Activated CD4-positive, alpha-beta T cell treated with anti-CD3 and anti-CD28 coated beads, Interleukin-2, amount 50 U/mL, for 16 hours (primary cell): Measurements from ENCODE around the gene ELMOD3.
"Not testable (repeated sequence)": the region's sequence is repeated elsewhere in the genome, so short reads cannot be mapped to it uniquely, and the experiment has no call there.

Experiments
- DNase-seq: peaks from one replicate; pipeline ENCODE4 v3.0.0-alpha.2; 2020

The ELMOD3 gene

GRCh38 chr2:85329701-85330100 is 24.9 kb upstream of the ELMOD3 start:
- not testable (repeated sequence) for DNase-seq

GRCh38 chr2:85330839-85331636 is 23.5 kb upstream of the ELMOD3 start:
- DNase-seq = peak; percentile 71

DNA sequence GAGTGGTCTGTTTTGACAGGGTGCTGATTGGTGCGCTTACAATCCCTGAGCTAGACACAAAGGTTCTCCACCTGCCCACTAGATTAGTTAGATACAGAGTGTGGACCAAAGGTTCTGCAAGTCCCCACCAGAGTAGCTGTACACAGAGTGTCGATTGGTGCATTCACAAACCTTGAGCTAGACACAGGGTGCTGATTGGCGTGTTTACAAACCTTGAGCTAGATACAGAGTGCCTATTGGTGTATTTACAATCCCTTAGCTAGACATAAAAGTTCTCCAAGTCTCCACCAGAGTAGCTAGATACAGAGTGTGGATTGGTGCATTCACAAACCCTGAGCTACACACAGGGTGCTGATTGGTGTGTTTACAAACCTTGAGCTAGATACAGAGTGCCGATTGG is 20.7 kb upstream of the ELMOD3 start:
- not testable (repeated sequence) for DNase-seq

DNA sequence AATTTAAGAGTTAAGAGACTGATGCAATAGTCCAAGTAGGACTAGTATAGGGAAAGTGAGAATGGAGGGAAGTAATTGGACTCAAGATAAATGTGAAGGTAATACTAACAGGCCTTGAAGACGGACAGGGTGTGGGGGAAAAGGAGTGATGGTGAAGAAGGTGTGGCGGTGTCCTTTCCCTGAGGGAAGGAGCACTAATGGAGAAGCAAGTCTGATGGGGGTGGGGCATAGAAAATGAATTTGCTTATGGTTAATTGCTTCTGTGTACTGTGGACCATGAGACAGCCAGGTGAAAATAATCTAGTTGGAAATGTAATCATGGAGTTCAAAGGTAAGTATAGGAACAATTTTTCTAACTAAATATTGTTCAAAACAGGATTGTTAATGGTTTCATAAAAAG is 19.6 kb upstream of the ELMOD3 start:
- no peak for DNase-seq

DNA sequence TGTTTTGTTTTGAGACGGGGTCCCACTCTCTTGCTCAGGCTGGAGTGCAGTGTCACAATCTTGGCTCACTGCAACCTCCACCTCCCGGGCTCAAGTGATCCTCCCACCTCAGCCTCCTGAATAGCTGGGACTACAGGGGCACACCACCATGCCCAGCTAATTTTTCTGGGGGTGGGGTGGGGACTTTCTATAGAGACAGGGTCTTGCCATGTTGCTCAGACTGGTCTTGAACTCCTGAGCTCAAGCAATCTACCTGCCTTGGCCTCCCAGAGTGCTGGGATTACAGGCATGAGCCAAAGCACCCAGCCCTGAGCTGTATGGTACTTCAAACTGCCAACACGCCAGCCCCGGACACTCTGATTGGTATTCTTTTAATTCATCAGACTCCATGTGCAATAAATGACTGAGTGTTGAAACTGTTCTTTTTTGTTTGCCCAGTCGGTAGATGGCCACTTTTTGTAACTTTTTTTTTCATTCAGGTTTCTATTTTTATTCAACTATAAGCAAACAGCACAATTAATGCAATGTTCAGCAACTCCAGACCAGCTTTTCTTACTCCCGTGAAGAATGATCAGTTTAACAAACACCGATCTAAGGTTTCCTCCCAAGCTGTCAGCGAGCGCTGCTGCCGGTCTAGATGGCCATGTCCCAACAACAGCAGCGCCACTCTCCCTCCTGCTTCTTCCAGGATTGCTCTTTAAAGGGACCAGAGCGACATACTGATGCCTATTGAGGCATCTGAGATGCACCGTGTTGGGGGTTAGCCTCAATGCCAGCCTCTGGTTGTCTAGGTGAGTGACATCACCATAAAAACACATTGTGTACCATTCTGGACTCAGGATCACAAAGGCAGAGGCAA is 14.3 kb upstream of the ELMOD3 start:
- DNase-seq = no peak

- DNase-seq = no peak
These were observed 13.1 kb upstream of the ELMOD3 start for GRCh38 chr2:85341269-85342029.

DNA sequence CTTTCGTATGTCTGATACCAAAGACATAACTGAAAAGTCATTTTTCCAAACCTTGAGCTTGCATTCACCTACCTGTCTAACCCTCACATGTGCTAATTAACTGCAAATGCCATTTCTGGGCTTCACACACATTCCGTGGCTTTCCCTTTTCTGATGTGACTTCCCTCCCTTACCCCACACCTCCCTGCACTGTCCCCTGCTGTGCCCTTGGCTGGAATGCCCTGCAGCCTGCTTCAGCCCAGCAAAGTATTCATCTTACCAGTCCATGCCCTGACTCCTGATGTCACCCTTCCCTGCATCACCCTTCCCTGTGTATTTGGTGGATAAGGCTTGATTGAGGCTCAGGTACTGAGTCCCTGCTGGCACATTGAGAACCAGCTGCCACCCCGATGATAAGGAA is 12.4 kb upstream of the ELMOD3 start:
- DNase-seq = no peak

- not testable (repeated sequence) for DNase-seq
These were observed 11.2 kb upstream of the ELMOD3 start for GRCh38 chr2:85343207-85343895.

GRCh38 chr2:85344356-85344954 is 10.1 kb upstream of the ELMOD3 start:
- no peak for DNase-seq

GRCh38 chr2:85347599-85347998 is 7.0 kb upstream of the ELMOD3 start:
- DNase-seq = no peak

- DNase-seq = peak; percentile 13
These were observed 688 bp upstream of the ELMOD3 start for GRCh38 chr2:85353876-85354285.

DNA sequence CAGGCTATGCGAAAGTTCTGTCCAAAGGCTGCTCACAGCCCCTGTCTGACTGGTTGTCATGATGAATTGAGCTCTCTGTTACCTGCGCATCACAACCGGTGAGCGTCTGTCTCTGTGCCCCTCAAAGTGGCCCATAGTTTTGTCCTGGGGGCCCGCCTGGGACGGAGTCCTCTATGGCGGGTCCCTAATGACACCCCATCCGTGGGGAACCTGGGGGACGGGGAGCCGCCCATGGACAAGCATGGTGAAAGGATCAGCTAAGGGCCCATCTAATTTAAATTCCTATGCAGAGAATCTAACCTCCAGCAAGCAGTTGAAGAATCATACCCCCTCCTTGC is 473 bp downstream of the ELMOD3 start:
- no peak for DNase-seq

DNA sequence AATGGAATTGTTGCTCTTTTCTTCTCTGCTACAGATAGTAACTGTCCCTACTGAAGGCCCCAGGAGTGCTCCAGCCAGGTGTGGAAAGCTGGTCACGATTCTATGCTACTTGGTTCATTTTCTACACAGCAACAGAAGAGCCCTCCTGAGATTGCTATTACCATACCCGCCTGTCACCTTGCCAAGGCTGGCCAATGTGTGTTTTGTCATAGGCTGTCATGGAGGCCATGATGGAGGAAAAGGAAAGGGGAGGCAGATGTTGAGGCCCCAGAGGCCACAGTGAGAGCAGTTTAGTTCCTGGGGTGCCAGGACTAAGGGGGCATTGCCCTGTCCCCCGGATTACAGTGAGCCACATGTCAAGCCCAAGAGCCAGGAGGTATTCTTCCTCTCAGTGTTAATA is 952 bp downstream of the ELMOD3 start:
- DNase-seq = no peak

- no peak for DNase-seq
These were observed 1.6 kb downstream of the ELMOD3 start for GRCh38 chr2:85356186-85356585.

DNA sequence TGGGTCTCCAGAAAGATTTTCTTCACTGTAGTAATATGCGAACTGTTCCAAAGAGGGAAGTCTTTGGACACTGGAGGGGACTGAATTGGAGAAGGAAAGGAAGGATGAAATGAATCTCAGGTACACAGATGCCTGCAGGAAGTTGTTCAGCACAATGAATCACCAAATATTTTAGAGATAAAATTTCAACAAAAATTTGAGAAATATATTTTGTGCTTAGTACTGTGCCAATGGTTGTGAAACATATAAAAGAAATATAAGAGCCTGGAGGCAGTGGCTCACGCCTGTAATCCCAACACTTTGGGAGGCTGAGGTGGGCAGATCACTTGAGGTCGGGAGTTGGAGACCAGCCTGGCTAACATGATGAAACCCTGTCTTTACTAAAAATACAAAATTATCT is 3.2 kb downstream of the ELMOD3 start:
- no peak for DNase-seq

GRCh38 chr2:85362653-85363387 is 8.3 kb downstream of the ELMOD3 start:
- DNase-seq = not testable (repeated sequence)

DNA sequence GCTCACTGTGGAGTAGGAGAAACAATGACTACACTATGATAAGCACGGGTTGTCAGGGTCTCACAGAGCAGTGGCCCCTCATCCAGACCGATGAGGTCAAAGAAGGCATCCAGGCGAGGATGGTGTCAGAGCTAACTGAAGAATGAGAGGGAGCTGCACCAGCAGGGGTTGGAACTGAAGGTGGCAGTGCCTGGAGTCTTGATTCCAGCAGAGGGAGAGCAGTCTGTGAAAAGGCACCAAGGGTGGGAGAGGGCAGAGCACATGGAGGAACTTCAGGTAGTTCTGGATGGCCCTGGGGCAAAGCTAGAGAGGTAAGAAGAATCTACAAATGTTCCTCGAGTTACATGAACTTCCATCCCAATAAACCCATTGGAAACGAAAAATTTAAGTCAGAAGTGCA is 12.6 kb downstream of the ELMOD3 start:
- no peak for DNase-seq

GRCh38 chr2:85368921-85369320 is 14.4 kb downstream of the ELMOD3 start:
- DNase-seq = no peak

- no peak for DNase-seq
These were observed 14.9 kb downstream of the ELMOD3 start for GRCh38 chr2:85369500-85369899.

GRCh38 chr2:85371045-85371444 is 16.5 kb downstream of the ELMOD3 start:
- DNase-seq = no peak

- DNase-seq = no peak
These were observed 21.9 kb downstream of the ELMOD3 start for GRCh38 chr2:85376291-85377065.
